Middle frontal gyrus (tissue), 1 donor: Measurements from ENCODE around the gene KIR2DL4.
"Not testable (repeated sequence)": the region's sequence is repeated elsewhere in the genome, so short reads cannot be mapped to it uniquely, and the experiment has no call there.

Experiments used
- DNase-seq: peaks from one replicate; pipeline ENCODE4 v3.0.0-alpha.2; 2015; ENCODE audit warnings: low spot score; ENCODE audit errors: extremely low spot score

The KIR2DL4 gene

DNA sequence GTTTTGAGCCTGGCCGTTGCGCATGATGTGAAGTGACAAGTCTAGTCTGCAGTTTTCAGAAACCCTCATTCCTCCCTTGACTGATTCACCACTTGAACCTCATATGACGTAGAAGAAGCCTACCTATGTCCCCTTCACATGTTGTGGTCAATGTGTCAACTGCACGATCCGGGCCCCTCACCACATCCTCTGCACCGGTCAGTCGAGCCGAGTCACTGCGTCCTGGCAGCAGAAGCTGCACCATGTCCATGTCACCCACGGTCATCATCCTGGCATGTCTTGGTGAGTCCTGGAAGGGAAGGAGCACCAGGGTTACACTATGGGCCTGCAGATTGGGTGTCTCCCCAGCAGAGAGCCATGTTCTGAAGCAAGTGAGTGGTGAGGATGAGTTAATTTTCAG lies at the start of gene KIR2DL4:
TSS of gene KIR2DL4 (plus strand) at position 201 of the 400 bp plus-strand sequence. CDS start at position 243, 42 bp downstream.
- no peak for DNase-seq

DNA sequence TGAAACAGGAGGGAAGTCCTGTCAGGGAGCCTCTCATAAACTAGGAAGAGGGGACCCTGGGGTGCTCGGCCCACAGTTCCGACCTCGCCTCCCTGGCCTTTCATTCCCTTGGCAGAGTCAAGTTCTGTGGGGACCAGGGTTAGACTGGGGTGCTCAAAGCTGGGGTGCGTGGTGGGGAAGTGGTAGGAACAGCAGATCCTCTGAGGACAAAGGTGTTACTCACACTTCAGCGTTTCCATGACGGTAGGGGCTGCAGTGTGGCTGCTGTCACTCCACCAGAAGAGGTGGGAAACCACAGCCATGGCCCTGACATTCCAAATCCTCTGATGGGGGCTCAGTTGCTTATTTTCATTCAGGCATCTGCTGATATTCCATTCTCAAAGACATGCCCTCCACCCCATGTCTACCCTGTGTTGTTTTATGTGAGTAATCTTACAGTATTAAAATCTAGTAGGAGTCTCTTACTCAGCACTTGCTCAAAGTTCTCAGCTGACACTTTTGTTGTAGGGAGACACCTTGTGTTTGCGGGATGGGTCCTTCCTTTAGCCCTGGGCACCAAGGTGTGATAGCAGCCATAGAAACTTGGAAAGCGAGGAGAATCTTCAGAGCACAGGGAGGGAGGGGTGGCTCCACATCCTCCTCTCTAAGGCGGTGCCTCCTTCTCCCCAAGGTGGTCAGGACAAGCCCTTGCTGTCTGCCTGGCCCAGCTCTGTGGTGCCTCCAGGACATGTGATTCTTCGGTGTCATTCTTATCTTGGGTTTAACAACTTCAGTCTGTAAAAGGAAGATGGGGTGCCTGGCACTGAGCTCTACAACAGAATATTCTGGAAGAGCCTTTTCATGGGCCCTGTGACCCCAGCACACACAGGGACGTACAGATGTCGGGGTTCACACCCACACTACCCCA lies 47.0 kb upstream of the KIR2DL4 start:
- not testable (repeated sequence) for DNase-seq

DNA sequence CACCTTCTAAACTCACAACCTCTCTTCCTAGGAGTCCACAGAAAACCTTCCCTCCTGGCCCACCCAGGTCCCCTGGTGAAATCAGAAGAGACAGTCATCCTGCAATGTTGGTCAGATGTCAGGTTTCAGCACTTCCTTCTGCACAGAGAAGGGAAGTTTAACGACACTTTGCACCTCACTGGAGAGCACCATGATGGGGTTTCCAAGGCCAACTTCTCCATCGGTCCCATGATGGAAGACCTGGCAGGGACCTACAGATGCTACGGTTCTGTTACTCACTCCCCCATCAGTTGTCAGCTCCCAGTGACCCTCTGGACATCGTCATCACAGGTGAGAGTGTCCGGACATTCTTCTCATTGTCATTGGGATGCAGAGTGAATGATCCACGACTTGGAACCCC lies 44.8 kb upstream of the KIR2DL4 start:
- DNase-seq = not testable (repeated sequence)

DNA sequence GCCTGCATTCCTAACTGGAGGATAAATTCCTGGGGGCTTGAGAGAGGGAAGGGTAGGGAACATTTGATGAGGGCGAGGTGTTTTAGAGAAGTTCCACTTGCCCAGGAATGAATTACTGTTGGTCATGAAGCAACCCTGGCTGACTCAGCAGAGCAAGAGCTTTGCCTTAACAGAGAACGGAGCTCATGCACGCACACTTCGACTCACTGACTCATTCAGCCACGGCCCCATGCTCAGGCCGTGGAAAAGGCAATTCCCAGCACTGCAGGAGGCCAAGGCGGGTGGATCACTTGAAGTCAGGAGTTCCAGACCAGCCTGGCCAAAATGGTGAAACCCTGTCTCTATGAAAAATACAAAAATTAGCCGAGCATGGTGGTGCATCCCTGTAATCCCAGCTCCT lies 39.2 kb upstream of the KIR2DL4 start:
- not testable (repeated sequence) for DNase-seq

DNA sequence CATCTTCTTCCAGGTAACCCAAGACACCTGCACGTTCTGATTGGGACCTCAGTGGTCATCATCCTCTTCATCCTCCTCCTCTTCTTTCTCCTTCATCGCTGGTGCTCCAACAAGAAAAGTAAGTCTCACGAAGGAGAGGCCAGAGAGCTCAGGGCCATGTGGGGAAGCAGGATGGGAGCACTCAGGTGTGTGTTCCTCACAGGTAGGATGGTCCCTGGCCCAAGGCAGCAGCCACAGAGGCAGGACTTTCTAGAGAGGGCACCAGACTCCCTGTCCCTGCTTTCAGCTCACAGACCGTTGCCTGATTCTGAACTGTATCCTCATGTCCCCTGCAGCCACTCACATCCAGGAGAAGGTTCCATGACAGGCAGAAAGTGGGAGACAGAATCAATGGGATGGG lies 36.9 kb upstream of the KIR2DL4 start:
- not testable (repeated sequence) for DNase-seq

DNA sequence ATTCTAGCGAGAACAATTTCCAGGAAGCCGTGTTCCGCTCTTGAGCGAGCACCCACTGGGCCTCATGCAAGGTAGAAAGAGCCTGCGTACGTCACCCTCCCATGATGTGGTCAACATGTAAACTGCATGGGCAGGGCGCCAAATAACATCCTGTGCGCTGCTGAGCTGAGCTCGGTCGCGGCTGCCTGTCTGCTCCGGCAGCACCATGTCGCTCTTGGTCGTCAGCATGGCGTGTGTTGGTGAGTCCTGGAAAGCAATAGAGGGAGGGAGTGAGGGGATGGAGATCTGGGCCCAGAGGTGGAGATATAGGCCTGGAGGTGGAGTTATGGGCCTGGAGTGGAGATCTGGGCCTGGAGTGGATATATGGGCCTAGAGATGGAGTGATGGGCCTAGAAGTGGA lies 33.8 kb upstream of the KIR2DL4 start, which contains the start of gene KIR2DL1:
TSS of gene KIR2DL1 (plus strand) at position 148 of the 400 bp plus-strand sequence. CDS start at position 206, 58 bp downstream.
- DNase-seq = not testable (repeated sequence)

DNA sequence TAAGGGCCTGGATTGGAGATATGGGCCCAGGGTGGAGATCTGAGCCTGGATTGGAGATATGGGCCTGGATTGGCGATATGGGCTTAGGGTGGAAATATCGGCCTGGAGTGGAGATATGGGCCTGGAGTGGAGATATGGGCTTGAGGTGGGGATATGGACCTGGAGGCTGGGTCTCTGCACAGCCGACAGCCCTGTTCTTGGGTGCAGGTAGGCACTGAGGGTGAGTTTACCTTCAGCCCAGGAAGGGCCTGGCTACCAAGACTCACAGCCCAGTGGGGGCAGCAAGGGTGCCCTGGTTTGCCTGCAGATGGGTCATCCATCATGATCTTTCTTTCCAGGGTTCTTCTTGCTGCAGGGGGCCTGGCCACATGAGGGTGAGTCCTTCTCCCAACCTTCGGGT lies 32.9 kb upstream of the KIR2DL4 start:
- not testable (repeated sequence) for DNase-seq

DNA sequence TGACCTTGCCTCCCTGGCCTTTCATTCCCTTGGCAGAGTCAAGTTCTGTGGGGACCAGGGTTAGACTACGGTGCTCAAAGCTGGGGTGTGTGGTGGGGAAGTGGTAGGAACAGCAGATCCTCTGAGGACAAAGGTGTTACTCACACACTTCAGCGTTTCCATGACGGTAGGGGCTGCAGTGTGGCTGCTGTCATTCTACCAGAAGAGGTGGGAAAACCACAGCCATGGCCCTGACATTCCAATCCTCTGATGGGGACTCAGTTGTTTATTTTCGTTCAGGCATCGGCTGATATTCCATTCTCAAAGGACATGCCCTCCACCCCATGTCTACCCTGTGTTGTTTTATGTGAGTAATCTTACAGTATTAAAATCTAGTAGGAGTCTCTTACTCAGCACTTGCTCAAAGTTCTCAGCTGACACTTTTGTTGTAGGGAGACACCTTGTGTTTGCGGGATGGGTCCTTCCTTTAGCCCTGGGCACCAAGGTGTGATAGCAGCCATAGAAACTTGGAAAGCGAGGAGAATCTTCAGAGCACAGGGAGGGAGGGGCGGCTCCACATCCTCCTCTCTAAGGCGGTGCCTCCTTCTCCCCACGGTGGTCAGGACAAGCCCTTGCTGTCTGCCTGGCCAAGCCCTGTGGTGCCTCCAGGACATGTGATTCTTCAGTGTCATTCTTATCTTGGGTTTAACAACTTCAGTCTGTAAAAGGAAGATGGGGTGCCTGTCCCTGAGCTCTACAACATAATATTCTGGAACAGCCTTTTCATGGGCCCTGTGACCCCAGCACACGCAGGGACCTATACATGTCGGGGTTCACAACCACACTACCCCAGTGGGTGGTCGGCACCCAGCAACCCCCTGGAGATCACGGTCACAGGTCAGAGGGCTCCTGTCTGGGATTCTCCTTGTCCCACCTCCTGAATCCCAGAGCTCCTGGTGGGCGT lies 32.1 kb upstream of the KIR2DL4 start:
- not testable (repeated sequence) for DNase-seq

DNA sequence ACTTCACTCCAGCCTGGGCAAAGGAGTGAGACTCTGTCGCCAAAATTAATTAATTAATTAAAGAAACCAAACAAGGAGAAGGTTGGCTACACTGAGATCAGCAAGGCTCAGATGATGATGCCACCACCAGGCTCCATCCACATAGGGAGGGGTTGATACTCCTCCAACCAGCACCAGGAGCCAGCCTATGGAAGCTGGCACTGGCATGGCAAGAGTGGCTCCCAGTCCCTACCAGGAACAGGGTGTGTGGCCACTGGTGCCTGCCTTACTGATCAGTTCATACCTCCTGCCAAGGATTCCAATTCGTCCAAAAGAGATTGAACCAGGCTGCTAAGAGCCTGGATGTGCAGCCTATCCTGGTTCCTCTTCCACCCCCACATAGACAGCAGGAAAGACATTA lies 30.7 kb upstream of the KIR2DL4 start:
- not testable (repeated sequence) for DNase-seq

DNA sequence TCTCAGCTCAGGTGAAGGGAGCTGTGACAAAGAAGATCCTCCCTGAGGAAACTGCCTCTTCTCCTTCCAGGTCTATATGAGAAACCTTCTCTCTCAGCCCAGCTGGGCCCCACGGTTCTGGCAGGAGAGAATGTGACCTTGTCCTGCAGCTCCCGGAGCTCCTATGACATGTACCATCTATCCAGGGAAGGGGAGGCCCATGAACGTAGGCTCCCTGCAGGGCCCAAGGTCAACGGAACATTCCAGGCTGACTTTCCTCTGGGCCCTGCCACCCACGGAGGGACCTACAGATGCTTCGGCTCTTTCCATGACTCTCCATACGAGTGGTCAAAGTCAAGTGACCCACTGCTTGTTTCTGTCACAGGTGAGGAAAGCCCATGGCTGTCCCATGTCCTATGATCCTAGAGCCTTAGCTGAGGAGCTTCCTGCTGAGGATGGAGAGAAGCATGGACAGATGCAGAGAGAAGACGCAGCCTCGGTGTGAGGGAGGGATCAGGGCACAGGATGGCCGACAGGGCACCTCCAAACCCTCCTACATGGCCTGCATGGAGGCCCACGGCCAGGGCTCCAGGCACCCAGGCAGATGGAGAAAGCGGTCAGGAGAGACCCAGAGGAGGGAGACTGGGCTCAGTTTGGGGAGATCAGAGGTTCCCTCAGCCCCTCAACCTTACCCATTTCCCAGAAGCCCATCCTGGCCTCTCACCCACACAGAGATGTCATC lies 28.2 kb upstream of the KIR2DL4 start:
- DNase-seq = not testable (repeated sequence)

DNA sequence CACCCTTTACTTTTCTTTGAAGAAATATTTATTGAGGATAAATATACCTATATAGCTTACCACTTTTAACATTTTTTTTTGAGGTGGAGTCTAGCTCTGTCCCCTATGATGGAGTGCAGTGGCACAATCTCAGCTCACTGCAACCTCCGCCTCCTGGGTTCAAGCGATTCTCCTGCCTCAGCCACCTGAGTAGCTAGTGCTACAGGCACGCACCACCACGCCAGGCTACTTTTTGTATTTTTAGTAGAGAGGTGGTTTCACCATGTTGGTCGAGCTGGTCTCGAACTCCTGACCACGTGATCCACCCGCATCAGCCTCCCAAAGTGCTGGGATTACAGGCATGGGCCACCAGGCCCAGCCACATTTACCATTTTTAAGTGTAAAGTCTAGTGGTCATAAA lies 27.6 kb upstream of the KIR2DL4 start:
- not testable (repeated sequence) for DNase-seq

DNA sequence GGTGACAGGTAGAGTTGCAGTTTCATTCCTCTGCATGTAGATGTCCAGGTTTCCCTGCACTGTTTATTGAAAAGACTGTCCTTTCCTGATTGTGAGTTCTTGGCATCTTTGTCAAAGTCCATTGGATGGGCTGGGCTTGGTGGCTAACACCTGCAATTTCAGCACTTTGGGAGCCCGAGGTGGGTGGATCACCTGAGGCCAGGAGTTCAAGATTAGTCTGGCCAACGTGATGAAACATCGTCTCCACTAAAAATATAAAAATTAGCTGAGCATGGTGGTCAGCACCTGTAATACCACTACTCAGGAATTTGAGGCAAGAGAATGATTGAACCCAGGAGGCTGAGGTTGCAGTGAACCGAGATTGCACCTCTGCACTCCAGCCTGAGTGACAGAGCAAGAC lies 25.6 kb upstream of the KIR2DL4 start:
- DNase-seq = not testable (repeated sequence)

DNA sequence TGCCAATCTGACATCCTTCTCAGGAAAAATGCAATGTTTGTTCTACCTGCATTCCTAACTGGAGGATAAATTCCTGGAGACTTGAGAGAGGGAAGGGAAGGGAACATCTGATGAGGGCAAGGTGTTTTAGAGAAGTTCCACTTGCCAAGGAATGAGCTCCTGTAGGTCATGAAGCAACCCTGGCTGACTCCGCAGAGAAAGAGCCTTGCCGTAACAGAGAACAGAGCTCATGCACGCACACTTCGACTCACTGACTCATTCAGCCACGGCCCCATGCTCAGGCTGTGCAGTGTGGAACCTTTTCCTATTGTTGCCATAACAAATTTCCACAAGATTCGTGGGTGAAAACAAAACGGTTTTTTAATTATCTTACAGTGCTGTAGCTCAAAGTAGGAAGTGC lies 24.5 kb upstream of the KIR2DL4 start:
- DNase-seq = not testable (repeated sequence)

DNA sequence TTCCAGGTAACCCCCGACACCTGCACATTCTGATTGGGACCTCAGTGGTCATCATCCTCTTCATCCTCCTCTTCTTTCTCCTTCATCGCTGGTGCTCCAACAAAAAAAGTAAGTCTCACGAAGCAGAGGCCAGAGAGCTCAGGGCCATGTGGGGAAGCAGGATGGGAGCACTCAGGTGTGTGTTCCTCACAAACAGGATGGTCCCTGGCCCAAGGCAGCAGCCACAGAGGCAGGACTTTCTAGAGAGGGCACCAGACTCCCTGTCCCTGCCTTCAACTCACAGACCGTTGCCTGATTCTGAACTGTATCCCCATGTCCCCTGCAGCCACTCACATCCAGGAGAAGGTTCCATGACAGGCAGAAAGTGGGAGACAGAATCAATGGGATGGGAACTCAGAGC lies 20.5 kb upstream of the KIR2DL4 start:
- DNase-seq = not testable (repeated sequence)

DNA sequence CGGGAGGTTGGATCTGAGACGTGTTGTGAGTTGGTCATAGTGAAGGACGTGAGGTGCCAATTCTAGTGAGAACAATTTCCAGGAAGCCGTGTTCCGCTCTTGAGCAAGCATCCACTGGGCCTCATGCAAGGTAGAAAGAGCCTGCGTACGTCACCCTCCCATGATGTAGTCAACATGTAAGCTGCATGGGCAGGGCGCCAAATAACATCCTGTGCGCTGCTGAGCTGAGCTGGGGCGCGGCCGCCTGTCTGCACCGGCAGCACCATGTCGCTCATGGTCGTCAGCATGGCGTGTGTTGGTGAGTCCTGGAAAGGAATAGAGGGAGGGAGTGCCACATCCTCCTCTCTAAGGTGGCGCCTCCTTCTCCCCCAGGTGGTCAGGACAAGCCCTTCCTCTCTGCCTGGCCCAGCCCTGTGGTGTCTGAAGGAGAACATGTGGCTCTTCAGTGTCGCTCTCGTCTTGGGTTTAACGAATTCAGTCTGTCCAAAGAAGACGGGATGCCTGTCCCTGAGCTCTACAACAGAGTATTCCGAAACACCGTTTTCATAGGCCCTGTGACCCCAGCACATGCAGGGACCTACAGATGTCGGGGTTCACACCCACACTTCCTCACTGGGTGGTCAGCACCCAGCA lies 17.2 kb upstream of the KIR2DL4 start:
- DNase-seq = not testable (repeated sequence)

DNA sequence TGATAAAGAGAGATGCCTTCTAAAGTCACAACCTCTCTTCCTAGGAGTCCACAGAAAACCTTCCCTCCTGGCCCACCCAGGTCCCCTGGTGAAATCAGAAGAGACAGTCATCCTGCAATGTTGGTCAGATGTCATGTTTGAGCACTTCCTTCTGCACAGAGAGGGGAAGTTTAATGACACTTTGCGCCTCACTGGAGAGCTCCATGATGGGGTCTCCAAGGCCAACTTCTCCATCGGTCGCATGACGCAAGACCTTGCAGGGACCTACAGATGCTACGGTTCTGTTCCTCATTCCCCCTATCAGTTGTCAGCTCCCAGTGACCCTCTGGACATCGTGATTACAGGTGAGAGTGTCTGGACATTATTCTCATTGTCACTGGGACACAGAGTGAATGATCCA lies 15.3 kb upstream of the KIR2DL4 start:
- DNase-seq = not testable (repeated sequence)

DNA sequence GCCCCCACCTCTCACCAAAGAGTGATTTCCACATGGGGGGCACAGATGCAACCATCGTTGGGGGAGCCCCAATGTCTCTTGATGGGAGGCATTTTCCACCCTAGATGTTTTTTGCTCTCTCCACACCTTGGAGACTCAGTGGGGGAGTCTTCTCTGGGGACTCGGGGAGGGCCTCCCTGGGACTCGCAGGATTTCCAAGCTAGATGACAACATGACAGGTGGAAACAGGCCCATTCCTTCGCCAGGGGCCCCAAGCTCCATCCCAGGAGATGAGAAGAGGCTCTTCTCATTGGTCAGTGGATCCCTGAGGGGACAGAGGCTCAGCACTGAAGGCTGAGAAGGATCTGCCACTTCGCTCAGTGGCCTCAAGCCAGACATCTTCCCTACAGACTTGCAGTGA lies 12.7 kb upstream of the KIR2DL4 start:
- DNase-seq = no peak

DNA sequence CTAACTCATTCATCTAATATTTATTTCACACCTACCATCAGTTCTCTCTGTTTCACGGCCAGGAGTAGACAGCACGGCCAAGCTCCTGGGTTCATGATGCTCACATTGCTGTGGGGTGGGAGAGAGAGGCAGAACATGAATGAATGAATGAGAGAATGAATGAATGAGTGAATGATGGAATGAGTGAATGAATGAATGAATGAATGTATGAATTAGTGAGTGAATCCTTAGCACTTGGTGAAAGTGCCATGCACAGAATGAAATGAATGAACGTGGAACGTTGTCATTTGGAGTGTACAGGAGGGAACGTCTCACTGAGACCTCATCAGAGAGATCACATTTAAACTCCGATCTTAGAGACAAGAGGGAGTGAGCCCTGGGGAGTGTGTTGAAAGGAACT lies 11.9 kb upstream of the KIR2DL4 start:
- DNase-seq = no peak

DNA sequence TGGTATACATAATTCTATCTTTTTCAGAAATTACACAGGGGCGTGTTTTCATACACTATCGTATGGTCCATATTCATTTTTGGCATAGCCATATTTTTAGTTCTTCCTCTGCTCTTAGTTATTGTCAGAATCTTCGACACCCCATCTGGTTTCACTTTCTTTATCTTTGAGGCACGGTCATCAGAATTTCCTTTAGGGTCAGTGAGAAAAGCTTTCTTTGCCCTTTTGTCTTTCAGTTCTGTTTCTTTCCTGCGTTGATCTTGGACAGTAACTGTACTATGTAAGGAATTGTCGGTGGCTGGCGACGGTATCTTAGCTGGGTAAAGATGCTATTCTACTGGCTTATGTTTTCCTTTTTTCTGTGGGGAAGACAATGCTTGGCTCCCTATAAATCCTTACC lies 10.6 kb upstream of the KIR2DL4 start:
- DNase-seq = no peak

DNA sequence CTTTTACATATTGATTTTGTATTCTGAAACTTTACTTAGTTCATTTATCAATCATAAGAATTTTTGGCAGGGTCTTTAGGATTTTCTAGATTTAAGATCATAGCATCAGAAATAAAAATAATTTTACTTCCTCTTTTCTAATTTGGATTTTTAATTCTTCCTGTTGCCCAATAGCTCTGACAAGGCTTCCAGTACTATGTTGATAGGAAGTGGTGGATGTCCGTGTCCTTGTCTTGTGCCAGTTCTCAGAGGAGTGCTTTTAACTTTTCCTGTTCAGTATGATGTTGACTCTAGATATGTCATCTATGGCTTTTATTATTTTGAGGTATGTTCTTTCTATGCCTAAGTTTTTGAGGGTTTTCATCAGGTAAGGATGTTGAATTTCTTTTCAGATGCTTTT lies 7.7 kb upstream of the KIR2DL4 start:
- no peak for DNase-seq

DNA sequence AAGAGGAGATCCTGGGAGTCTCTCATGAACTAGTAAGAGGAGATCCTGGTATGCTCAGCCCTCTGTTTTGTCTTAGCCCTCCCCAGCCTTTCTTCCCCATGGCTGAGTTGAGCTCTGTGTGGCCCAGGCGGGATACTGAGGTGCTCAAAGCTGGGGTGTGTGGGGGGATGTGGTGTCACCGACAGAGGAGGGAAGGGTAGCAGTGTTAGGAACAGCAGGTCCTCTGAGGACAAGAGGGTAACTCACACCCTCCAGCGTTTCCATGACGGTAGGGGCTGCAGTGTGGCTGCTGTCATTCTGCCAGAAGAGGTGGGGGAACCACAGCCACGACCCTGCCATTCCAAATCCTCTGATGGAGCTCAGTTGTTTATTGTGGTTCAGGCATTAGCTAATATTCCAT lies 691 bp downstream of the KIR2DL4 start:
- no peak for DNase-seq
